ENCODE measurements around the gene FHIP1A. TPM values are rescaled to one million over a fixed set of nuclear protein-coding genes. Genes with fewer than 3 reads are reported as not detected.

The FHIP1A gene
- total and polyA plus RNA-seq, 2 of the 8 experiments (the other 6 are each of a cell fraction or from before 2014, with no cell fraction given), result 17.9 to 75.2 TPM

DNA sequence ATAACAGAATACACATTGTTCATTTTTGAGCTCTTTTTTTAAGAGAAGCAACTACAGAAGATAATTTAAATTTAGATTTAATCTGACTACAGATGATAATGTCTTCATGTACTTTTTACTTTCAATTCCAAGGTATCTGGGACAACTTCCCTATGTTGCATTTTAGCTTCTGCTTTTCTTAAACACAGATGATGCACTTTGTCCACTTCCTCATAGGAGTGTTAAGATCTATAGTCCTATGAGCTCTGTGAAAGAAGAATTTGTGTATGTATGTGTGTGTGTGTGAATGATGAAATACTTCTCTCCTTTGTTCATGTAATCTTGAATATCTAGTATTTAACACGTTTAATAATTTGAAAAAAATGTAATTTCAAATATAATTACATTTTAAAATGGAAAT, 5.3 kb upstream of the FHIP1A start (continued):
- TF ChIP-seq CHD7 (IDR thresholded peaks at IDR 0.05; ENCODE audit: insufficient replicate concordance, low read length) (no peak), SIX5 (IDR thresholded peaks at IDR 0.05; ENCODE audit: low read depth, low read length) (no peak), SIN3A (conservative IDR thresholded peaks at IDR 0.05 in 1 of 2, IDR thresholded peaks at IDR 0.05 in 1 of 2; ENCODE audit: low read depth in 1 of 2, low read length in 2 of 2) (no peak), POU5F1 (IDR thresholded peaks at IDR 0.05; ENCODE audit: low read depth, low read length) (no peak), TCF12 (IDR thresholded peaks at IDR 0.05; ENCODE audit: low read depth, low read length) (no peak), KDM4A (IDR thresholded peaks at IDR 0.05; ENCODE audit: low read depth, low read length, severe bottlenecking) (no peak), TEAD4 (IDR thresholded peaks at IDR 0.05; ENCODE audit: low read depth, low read length) (no peak), KDM1A (IDR thresholded peaks at IDR 0.05; ENCODE audit: borderline replicate concordance, low read length) (no peak)
- TF ChIP-seq, protein P1, sequence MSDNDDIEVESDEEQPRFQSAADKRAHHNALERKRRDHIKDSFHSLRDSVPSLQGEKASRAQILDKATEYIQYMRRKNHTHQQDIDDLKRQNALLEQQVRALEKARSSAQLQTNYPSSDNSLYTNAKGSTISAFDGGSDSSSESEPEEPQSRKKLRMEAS (IDR thresholded peaks at IDR 0.05), result no peak

Measured in H1 (cell line).